K562 (cell line): ENCODE data around the gene RSAD1. TPM values are rescaled to one million over a fixed set of nuclear protein-coding genes. Genes with fewer than 3 reads are reported as not detected.

ENCODE experiments used
- ATAC-seq: fragments of 200-7000 bp; cut with Tn5 transposase; 3 replicates; pipeline ENCODE4 v1.9.1; 2020; ENCODE audit warnings: moderate library complexity
- BruUV-seq: library from RNA; stranded (reverse); fragments of 400-500 nt; replicated peaks from 2 replicates; lab custom pipeline; 2021; lab: Mats Ljungman, UMichigan
- CTCF ChIA-PET: fragments of 300-600 bp; formaldehyde crosslinking; extraction: SDS; loops from one replicate; lab custom pipeline; 2021; ENCODE audit warnings: low intra/inter-chr PET ratio; lab: Yijun Ruan, JAX
- POLR2A ChIA-PET: fragments of 300-600, 350-650 bp; sonication (Branson Sonifier 250); formaldehyde crosslinking; extraction: SDS; loops from one replicate; lab custom pipeline; 2021; ENCODE audit warnings: antibody characterized with exemption, inconsistent platforms; lab: Yijun Ruan, JAX
- DNase-seq, 4 experiments: peaks; one replicate each; pipeline versions ENCODE4 v3.0.0 to v3.0.0-alpha.2; 2011 to 2018; ENCODE audit warnings: low spot score in 3 of 4, mixed read lengths in 3 of 4; ENCODE audit errors: extremely low read depth in 1 of 4
- FAIRE-seq: peaks from 2 replicates; lab custom pipeline; 2011; peaks lifted over from hg19 to GRCh38; lab: Jason Lieb, UNC
- H2AFZ ChIP-seq: 2 replicates; pipeline ENCODE4 v1.6.0; 2011; ENCODE audit warnings: low read depth, low read length, control low read depth, inconsistent platforms
- H3K27ac ChIP-seq: fragments of 200-600 bp; 3 replicates; pipeline ENCODE4 v1.8.0; 2011; ENCODE audit warnings: low read depth, mild to moderate bottlenecking, control low read depth, inconsistent platforms, low read length, moderate library complexity, mixed read lengths; ENCODE audit errors: extremely low read depth
- H3K27me3 ChIP-seq, 2 experiments: fragments of 300-600 bp in 1 of 2; 2 replicates in 1 of 2; 3 replicates in 1 of 2; pipeline versions ENCODE4 v1.6.0 to v1.8.0; 2011; ENCODE audit warnings: inconsistent platforms in 2 of 2, low read length in 2 of 2, mild to moderate bottlenecking in 1 of 2, mixed read lengths in 1 of 2, moderate library complexity in 1 of 2; ENCODE audit not compliant: control insufficient read depth in 2 of 2, insufficient read depth in 2 of 2
- H3K36me3 ChIP-seq: fragments of 300-600 bp; 3 replicates; pipeline ENCODE4 v1.8.0; 2011; ENCODE audit warnings: mild to moderate bottlenecking, low read length, inconsistent platforms; ENCODE audit not compliant: control insufficient read depth, insufficient read depth
- H3K4me1 ChIP-seq, 2 experiments: fragments of 200-600 bp in 1 of 2; replicated peaks in 1 of 2; 2 replicates in 1 of 2; 3 replicates in 1 of 2; pipeline versions ENCODE4 v1.5.1 to v1.8.0; 2011; ENCODE audit warnings: inconsistent platforms in 2 of 2, low read length in 2 of 2, mild to moderate bottlenecking in 1 of 2, mixed read lengths in 1 of 2, moderate library complexity in 1 of 2; ENCODE audit not compliant: control insufficient read depth in 2 of 2, insufficient read depth in 2 of 2
- H3K4me2 ChIP-seq: 2 replicates; pipeline ENCODE4 v1.6.1; 2011; ENCODE audit warnings: low read length, control low read depth, inconsistent platforms, mixed read lengths; ENCODE audit not compliant: insufficient read depth
- H3K4me3 ChIP-seq: fragments of 200-600 bp; sonication (generic), shearing (Covaris generic); 2 replicates; pipeline ENCODE4 v1.5.1; 2016; ENCODE audit warnings: control low read depth, inconsistent platforms
- H3K79me2 ChIP-seq: fragments of 200-600 bp; 3 replicates; pipeline ENCODE4 v1.8.0; 2011; ENCODE audit warnings: low read length, inconsistent platforms; ENCODE audit not compliant: control insufficient read depth, insufficient read depth
- H3K9ac ChIP-seq, 2 experiments: 2 replicates each; pipeline versions ENCODE4 v1.6.0 to v1.6.1; 2011; ENCODE audit warnings: low read depth in 2 of 2, low read length in 2 of 2, control low read depth in 1 of 2, inconsistent platforms in 1 of 2, mild to moderate bottlenecking in 1 of 2, mixed read lengths in 1 of 2; ENCODE audit not compliant: insufficient read depth in 1 of 2
- H3K9me1 ChIP-seq: one replicate; pipeline ENCODE4 v1.6.0; 2011; ENCODE audit warnings: inconsistent platforms, mild to moderate bottlenecking, low read length, moderate library complexity; ENCODE audit not compliant: control insufficient read depth, insufficient read depth
- H3K9me3 ChIP-seq: replicated peaks from 2 replicates; pipeline ENCODE4 v1.5.1; 2011; ENCODE audit warnings: low read depth, low read length, inconsistent platforms; ENCODE audit not compliant: control insufficient read depth, insufficient read depth
- H4K20me1 ChIP-seq: replicated peaks from 2 replicates; pipeline ENCODE4 v1.6.1; 2011; ENCODE audit warnings: low read length, inconsistent platforms, mixed read lengths; ENCODE audit not compliant: control insufficient read depth, insufficient read depth
- BCL6 ChIP-seq: fragments of 250-450 bp; sonication (Bioruptor Pico); IDR thresholded peaks from 2 replicates; pipeline ENCODE4 v1.4.0; 2020
- CBFA2T3 ChIP-seq: fragments of 450-650 bp; IDR thresholded peaks from 2 replicates; pipeline ENCODE4 v1.6.1; 2017
- CREM ChIP-seq: IDR thresholded peaks from 2 replicates; pipeline ENCODE4 v1.6.1; 2014; ENCODE audit warnings: antibody characterized with exemption, low read depth
- FOXA3 ChIP-seq, 2 experiments: fragments of 450-650 bp in 1 of 2; sonication (generic) in 1 of 2; formaldehyde crosslinking; IDR thresholded peaks in 1 of 2; conservative IDR thresholded peaks in 1 of 2; 2 replicates each; pipeline versions ENCODE4 v1.4.0 to v1.8.0; 2020 to 2022; ENCODE audit warnings: mild to moderate bottlenecking in 2 of 2, missing genetic modification reagents in 1 of 2
- GABPB2 ChIP-seq: fragments of 250-450 bp; sonication (Bioruptor Pico); conservative IDR thresholded peaks from 2 replicates; pipeline ENCODE4 v1.5.1; 2021; ENCODE audit warnings: mild to moderate bottlenecking
- GTF2A2 ChIP-seq: IDR thresholded peaks from 2 replicates; pipeline ENCODE4 v1.6.1; 2016; ENCODE audit warnings: mild to moderate bottlenecking, missing genetic modification characterization, missing compliant biosample characterization
- KDM1A ChIP-seq, 2 experiments: fragments of 450-650 bp; IDR thresholded peaks; 2 replicates each; pipeline ENCODE4 v1.6.1; 2016; ENCODE audit warnings: mild to moderate bottlenecking in 2 of 2
- MAFF ChIP-seq: IDR thresholded peaks from 2 replicates; pipeline ENCODE4 v1.6.1; 2012; ENCODE audit warnings: low read length, improper control_type of control experiment
- MBD1 ChIP-seq: fragments of 250-450 bp; sonication (Bioruptor Pico); IDR thresholded peaks from 2 replicates; pipeline ENCODE4 v1.8.0; 2022; ENCODE audit warnings: inconsistent platforms
- MEIS2 ChIP-seq: fragments of 450-650 bp; IDR thresholded peaks from 2 replicates; pipeline ENCODE4 v1.6.1; 2014; ENCODE audit warnings: mild to moderate bottlenecking; ENCODE audit not compliant: partially characterized antibody
- MTA3 ChIP-seq: fragments of 450-650 bp; formaldehyde crosslinking; IDR thresholded peaks from 2 replicates; pipeline ENCODE4 v1.6.1; 2017; ENCODE audit warnings: mild to moderate bottlenecking, borderline replicate concordance
- PBX2 ChIP-seq, 2 experiments: IDR thresholded peaks in 1 of 2; conservative IDR thresholded peaks in 1 of 2; 2 replicates each; pipeline ENCODE4 v1.6.1; 2016; ENCODE audit warnings: low read depth in 2 of 2, mild to moderate bottlenecking in 1 of 2, missing compliant biosample characterization in 1 of 2, missing genetic modification characterization in 1 of 2, moderate library complexity in 1 of 2
- PKNOX1 ChIP-seq: fragments of 450-650 bp; IDR thresholded peaks from 2 replicates; pipeline ENCODE4 v1.6.1; 2016
- RCOR1 ChIP-seq, 2 experiments: IDR thresholded peaks; 2 replicates each; pipeline ENCODE4 v1.6.1; 2012; ENCODE audit warnings: low read depth in 2 of 2, low read length in 2 of 2, borderline replicate concordance in 1 of 2, improper control_type of control experiment in 1 of 2
- TEAD1 ChIP-seq, 2 experiments: fragments of 450-650 bp in 1 of 2; sonication (generic) in 1 of 2; formaldehyde crosslinking; IDR thresholded peaks; 2 replicates each; pipeline versions ENCODE4 v1.4.0 to v1.8.0; 2020 to 2022; ENCODE audit warnings: mild to moderate bottlenecking in 2 of 2, missing genetic modification reagents in 1 of 2
- ZNF717 ChIP-seq: fragments of 250-450 bp; sonication (Bioruptor Pico); IDR thresholded peaks from 2 replicates; pipeline ENCODE4 v1.5.0; 2021
- WGBS: fragments of 100-300 bp; shearing (Covaris generic); methylation state at CpG from one replicate; pipeline ENCODE4 v1.1.6; 2016; ENCODE audit warnings: low coverage, mixed read lengths; ENCODE audit not compliant: insufficient coverage; ENCODE audit errors: missing lambda C conversion rate; 5-methylcytosine and 5-hydroxymethylcytosine counted together
- in situ Hi-C: fragments of 300-500 bp; cut with MboI; formaldehyde crosslinking; loops from 4 replicates; pipeline ENCODE4 v1.15.0; 2018; ENCODE audit warnings: inconsistent platforms, mixed read lengths
- intact Hi-C: fragments of 100-400 bp; cut with micrococcal nuclease; formaldehyde crosslinking; loops from 2 replicates; pipeline ENCODE4 v1.14.2; 2022
- polyA plus RNA-seq, 8 experiments: library from polyadenylated mRNA; depleted of rRNA in 4 of 8; stranded (reverse) in 5 of 8; unstranded in 3 of 8; fragments of >200 nt; fragmentation: Nextera tagmentation in 2 of 8; fragmentation: Illumina TruSeq in 1 of 8; extraction: Ambion mirVana in 2 of 8; extraction: Trizol in 1 of 8; gene quantifications; 2 replicates each; pipeline versions ENCODE4 v1.2.1 to v1.2.3, GENCODE V29; 2011 to 2014; ENCODE audit warnings: inconsistent platforms in 1 of 8, missing spikeins in 1 of 8
- total RNA-seq, 7 experiments: library from RNA; depleted of rRNA in 6 of 7; stranded (reverse); fragments of >200 nt in 6 of 7; fragmentation: Illumina TruSeq in 2 of 7; extraction: Trizol in 2 of 7; gene quantifications; 2 replicates each; pipeline versions ENCODE4 v1.2.1 to v1.2.3, GENCODE V29; 2011 to 2021; ENCODE audit warnings: low replicate concordance in 1 of 7

The RSAD1 gene
- total and polyA plus RNA-seq, 9 of the 15 experiments (the other 6 are each of a cell fraction or from before 2014, with no cell fraction given), result 4.5 to 42.5 (median 26.8) TPM

GRCh38 chr17:50447870-50448595 is 30.6 kb upstream of the RSAD1 start:
- H3K36me3 ChIP-seq, result no peaks in the 10 kb centered on the region
- no peak overlapping the region for H3K4me3 ChIP-seq
- H3K27ac ChIP-seq, result no peak overlapping the region
- no peaks in the 10 kb centered on the region for H3K79me2 ChIP-seq
- FAIRE-seq (no peak), ATAC-seq (peak; percentile 73), DNase-seq (peak in 2 of 4 experiments; percentile 10 to 26)
- no peaks in the 10 kb centered on the region for H3K9me3 ChIP-seq
- H3K27me3 ChIP-seq, result 0 out of 5 replicates have a peak, but pooled peaks cover 0 to 3% of the 10 kb centered on the region in 2 experiments
- peaks cover 16 to 18% of the 10 kb centered on the region in 2 experiments for H3K4me1 ChIP-seq
- intact Hi-C loops (no loop called here), in situ Hi-C loops (no loop called here)
- POLR2A ChIA-PET, result interaction anchor here (0.5 kb wide), 1 partner anchor 95 kb away, joined by 4 read pairs; no protein-coding TSS in a partner anchor
- no peak overlapping the region for H2AFZ ChIP-seq
- BruUV-seq, result no TSS peak
- no peak overlapping the region for H3K9ac ChIP-seq
- H3K9me1 ChIP-seq, result no peaks in the 10 kb centered on the region
- CTCF ChIA-PET, result no interaction called here
- 17% methylated on average over 7 of the region's 7 CpGs for WGBS
- no peak overlapping the region for H3K4me2 ChIP-seq
- peaks cover 5% of the 10 kb centered on the region; the same call in 1 of the 2 replicates for H4K20me1 ChIP-seq
- TF ChIP-seq CBFA2T3, result peak; percentile 35
- no peak for TF ChIP-seq GTF2A2
- no peak for TF ChIP-seq PBX2 (CRISPR knock-in tag; IDR thresholded peaks at IDR 0.05; ENCODE audit: low read depth)
- TF ChIP-seq PBX2 (tag; conservative IDR thresholded peaks at IDR 0.05; ENCODE audit: low read depth), result peak; percentile 74
- no peak for TF ChIP-seq MAFF
- TF ChIP-seq BCL6, result no peak
- peak; percentile 27 to 57; a peak in 1 of 4 replicates for TF ChIP-seq TEAD1 (CRISPR knock-in tag; IDR thresholded peaks at IDR 0.05)
- TF ChIP-seq RCOR1 (IDR thresholded peaks at IDR 0.05; ENCODE audit: borderline replicate concordance in 1 of 2, low read depth in 2 of 2, low read length in 2 of 2), result peak in 1 of 2 experiments; percentile 48; a peak in 1 of 4 replicates
- no peak for TF ChIP-seq MTA3
- peak; percentile 85 for TF ChIP-seq MEIS2
- TF ChIP-seq ZNF717 (CRISPR knock-in tag), result no peak
- TF ChIP-seq CREM, result peak; percentile 44; the same call in 1 of the 2 replicates
- no peak for TF ChIP-seq FOXA3 (CRISPR knock-in tag; conservative IDR thresholded peaks at IDR 0.05 in 1 of 2, IDR thresholded peaks at IDR 0.05 in 1 of 2)
- TF ChIP-seq PKNOX1, result peak; percentile 72
- TF ChIP-seq MBD1 (CRISPR knock-in tag), result no peak
- peak; percentile 35 to 60; a peak in 2 of 4 replicates for TF ChIP-seq KDM1A (IDR thresholded peaks at IDR 0.05)
- no peak for TF ChIP-seq GABPB2
